Esophagus squamous epithelium (tissue), 5 donors: ENCODE data around the gene C2orf49. TPM values are rescaled to one million over a fixed set of nuclear protein-coding genes. Genes with fewer than 3 reads are reported as not detected.

Source experiments
- DNase-seq: peaks from one replicate; lab custom pipeline; 2025; lab: John Stamatoyannopoulos, UW
- H3K27ac ChIP-seq, 4 donors: fragments of 200-600 bp; sonication (generic); one replicate each; pipeline ENCODE4 v1.5.1; 2016 to 2019; ENCODE audit warnings: mild to moderate bottlenecking in 1 of 4
- H3K27me3 ChIP-seq, 4 donors: fragments of 200-600 bp; sonication (generic); 1 replicate in 3 of 4; 2 replicates in 1 of 4; pipeline versions ENCODE4 v1.5.1 to v1.6.0; 2017 to 2021; ENCODE audit warnings: antibody characterized with exemption in 1 of 4
- H3K36me3 ChIP-seq, 3 donors: fragments of 200-600 bp; sonication (generic); one replicate each; pipeline ENCODE4 v1.5.1; 2016 to 2019
- H3K4me1 ChIP-seq, 3 donors: fragments of 200-600 bp; sonication (generic); one replicate each; pipeline ENCODE4 v1.5.1; 2017 to 2019
- H3K4me3 ChIP-seq, 4 donors: fragments of 200-600 bp; sonication (generic); 1 replicate in 3 of 4; 2 replicates in 1 of 4; pipeline ENCODE4 v1.5.1; 2016 to 2019; ENCODE audit warnings: mild to moderate bottlenecking in 2 of 4, moderate library complexity in 1 of 4
- H3K9me3 ChIP-seq, 3 donors: fragments of 200-600 bp; sonication (generic); one replicate each; pipeline ENCODE4 v1.5.1; 2016 to 2019
- POLR2A ChIP-seq, 4 donors: fragments of 450-650 bp; IDR thresholded peaks; one replicate each; pipeline ENCODE4 v1.6.1; 2017; ENCODE audit warnings: antibody characterized with exemption in 4 of 4, mild to moderate bottlenecking in 4 of 4, moderate library complexity in 3 of 4
- WGBS, 2 donors: methylation state at CpG; one replicate each; pipeline ENCODE4 v1.1.5; 2018; 5-methylcytosine and 5-hydroxymethylcytosine counted together
- intact Hi-C: fragments of 100-400 bp; cut with DNase I; formaldehyde crosslinking; loops from one replicate; pipeline ENCODE4 v1.15.0; 2022
- total RNA-seq, 4 donors: library from RNA; depleted of rRNA; stranded (reverse); fragments of >200 nt; gene quantifications; one replicate each; pipeline ENCODE4 v1.1.0, GENCODE V29; 2016
- TF ChIP-seq, protein P1 (sequence below), 6 experiments: fragments of 450-650 bp in 4 of 6; fragments of 200-600 bp in 2 of 6; sonication (generic) in 2 of 6; IDR thresholded peaks; one replicate each; pipeline ENCODE4 v1.5.1; 2016 to 2019; ENCODE audit warnings: antibody characterized with exemption in 6 of 6, mild to moderate bottlenecking in 4 of 6, moderate library complexity in 4 of 6
- donor health status: DM: yes; HTN: yes; CAD: no.

The C2orf49 gene
- total RNA-seq, 4 donors from 2014 or later = 9.3 to 19.8 (median 12.4) TPM

DNA sequence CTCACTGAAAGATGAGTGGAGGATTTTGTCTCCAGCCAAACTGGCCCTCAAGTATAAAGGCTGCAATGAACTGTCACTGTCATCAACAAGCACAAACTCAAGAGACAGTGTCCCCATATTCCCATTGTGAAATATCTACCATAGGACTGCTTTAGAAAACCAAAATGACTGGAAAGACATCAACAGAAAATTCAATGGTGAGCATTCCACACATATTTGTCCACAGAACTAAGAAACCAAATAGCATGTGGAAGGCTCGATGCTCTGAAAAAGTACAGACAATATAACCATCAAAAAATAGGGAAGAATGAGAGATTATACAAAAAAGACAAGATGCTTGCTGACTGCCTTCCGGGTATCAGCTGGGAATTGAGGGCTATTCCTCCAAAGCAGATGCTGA, 45.4 kb upstream of the C2orf49 start:
- Histone ChIP-seq H3K4me3 (no peak overlapping the region), H3K9me3 (no peaks in the 10 kb centered on the region), H3K27ac (no peak overlapping the region), H3K4me1 (peaks cover 0 to 4% (median 0%) of the 10 kb centered on the region in 3 donors), H3K27me3 (no peaks in the 10 kb centered on the region), H3K36me3 (peaks cover 1 to 96% (median 2%) of the 10 kb centered on the region in 3 donors)
- intact Hi-C loops = no loop called here
- TF ChIP-seq, protein P1, sequence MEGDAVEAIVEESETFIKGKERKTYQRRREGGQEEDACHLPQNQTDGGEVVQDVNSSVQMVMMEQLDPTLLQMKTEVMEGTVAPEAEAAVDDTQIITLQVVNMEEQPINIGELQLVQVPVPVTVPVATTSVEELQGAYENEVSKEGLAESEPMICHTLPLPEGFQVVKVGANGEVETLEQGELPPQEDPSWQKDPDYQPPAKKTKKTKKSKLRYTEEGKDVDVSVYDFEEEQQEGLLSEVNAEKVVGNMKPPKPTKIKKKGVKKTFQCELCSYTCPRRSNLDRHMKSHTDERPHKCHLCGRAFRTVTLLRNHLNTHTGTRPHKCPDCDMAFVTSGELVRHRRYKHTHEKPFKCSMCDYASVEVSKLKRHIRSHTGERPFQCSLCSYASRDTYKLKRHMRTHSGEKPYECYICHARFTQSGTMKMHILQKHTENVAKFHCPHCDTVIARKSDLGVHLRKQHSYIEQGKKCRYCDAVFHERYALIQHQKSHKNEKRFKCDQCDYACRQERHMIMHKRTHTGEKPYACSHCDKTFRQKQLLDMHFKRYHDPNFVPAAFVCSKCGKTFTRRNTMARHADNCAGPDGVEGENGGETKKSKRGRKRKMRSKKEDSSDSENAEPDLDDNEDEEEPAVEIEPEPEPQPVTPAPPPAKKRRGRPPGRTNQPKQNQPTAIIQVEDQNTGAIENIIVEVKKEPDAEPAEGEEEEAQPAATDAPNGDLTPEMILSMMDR (IDR thresholded peaks at IDR 0.05) = no peak
- no peak for TF ChIP-seq POLR2A (IDR thresholded peaks at IDR 0.05)
- DNase-seq = no peak
- 80 to 92% methylated on average over 2 of the region's 2 CpGs for WGBS, 2 donors

DNA sequence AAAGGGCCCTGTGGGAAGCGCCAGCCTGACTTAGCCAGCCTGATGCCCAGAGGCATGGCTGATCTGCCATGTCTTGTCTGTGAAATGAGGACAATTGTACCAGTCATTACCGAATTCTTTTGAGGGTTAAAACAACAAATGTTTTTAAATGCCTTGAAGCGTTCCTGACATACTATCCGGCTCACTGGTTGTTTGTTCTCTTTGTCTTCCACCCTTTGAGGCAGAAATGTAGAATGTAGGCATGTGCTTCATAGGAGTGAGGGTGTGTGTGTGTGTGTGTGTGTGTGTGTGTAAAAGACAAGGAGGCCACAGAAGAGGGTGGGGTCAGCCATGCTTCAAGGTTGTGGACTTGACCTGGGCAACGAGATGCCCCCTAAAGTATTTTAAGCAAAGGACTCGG, 43.3 kb upstream of the C2orf49 start:
- no peak for DNase-seq
- intact Hi-C loops = no loop called here
- Histone ChIP-seq H3K4me1 (peaks cover 0 to 4% (median 0%) of the 10 kb centered on the region in 3 donors), H3K4me3 (no peak overlapping the region), H3K27ac (no peak overlapping the region), H3K36me3 (peaks cover 10 to 96% (median 12%) of the 10 kb centered on the region in 3 donors), H3K27me3 (no peaks in the 10 kb centered on the region), H3K9me3 (no peaks in the 10 kb centered on the region)
- TF ChIP-seq, protein P1 (IDR thresholded peaks at IDR 0.05) = no peak
- TF ChIP-seq POLR2A (IDR thresholded peaks at IDR 0.05) = no peak
- WGBS, 2 donors = 52 to 67% methylated on average over 6 of the region's 6 CpGs

DNA sequence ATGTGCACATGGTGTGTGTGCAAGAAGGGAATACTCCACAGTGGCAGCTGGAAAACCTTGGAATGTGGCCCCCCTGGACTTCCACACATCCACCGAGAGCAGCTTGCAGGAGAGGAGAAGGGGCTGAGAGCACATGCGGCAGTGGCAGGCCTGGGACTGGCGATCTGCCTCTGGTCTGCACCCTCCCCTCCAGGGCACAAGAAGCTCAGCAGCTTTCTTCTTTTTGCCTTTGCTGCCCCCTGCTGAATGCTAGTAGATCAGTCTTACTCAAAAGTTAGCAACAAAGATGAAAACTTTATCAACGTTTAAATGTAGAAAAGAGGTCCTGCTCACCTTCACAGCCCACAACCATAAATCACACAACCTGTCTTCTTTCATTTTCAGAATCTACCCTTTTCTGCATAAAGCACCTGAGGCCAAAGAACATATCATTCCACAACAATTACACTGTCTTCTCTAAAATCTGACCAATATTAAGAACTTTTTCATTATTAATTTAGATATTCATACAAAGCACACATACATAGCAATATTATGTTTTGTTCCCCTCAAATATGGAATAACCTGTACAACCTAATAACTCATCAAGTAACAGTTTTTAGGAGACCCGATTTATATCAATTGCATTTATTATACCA, 42.4 kb upstream of the C2orf49 start:
- TF ChIP-seq, protein P1 (IDR thresholded peaks at IDR 0.05) = peak; percentile 11 to 50 (median 26)
- no peak for TF ChIP-seq POLR2A (IDR thresholded peaks at IDR 0.05)
- intact Hi-C loops = no loop called here
- Histone ChIP-seq H3K36me3 (peaks cover 10 to 95% (median 12%) of the 10 kb centered on the region in 3 donors), H3K27me3 (no peaks in the 10 kb centered on the region), H3K27ac (no peak overlapping the region), H3K4me1 (peaks cover 0 to 4% (median 0%) of the 10 kb centered on the region in 3 donors), H3K9me3 (no peaks in the 10 kb centered on the region), H3K4me3 (no peak overlapping the region)
- DNase-seq = no peak
- 23 to 31% methylated on average over 5 of the region's 5 CpGs for WGBS, 2 donors

DNA sequence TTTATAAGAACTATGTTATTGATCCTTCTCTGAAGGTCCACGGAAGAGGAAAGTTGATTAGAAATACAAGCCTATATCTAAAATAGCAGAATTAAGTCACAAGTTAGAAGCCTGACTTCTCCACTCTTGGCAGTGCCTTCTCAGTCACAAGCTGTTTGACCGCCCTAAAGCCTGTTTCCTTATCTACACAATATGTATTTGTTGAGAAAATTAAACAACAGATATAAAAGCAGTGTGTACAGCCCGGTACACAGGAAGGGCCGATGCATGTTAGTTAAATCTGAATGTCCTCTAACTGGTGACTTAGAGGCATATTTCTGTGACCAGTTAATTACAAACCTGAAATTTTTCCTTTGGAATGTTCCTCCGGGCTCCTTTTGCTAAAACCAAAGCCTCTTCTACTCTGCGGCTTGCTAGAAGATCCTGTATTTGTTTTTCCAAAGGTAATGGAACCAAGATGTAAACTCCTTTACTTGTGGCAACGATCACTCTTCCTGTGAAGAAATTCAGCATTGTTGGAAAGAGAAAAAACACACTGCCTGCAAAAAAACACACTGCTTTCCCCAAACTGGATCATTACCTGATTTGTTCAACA, 41.2 kb upstream of the C2orf49 start:
- no peak for TF ChIP-seq POLR2A (IDR thresholded peaks at IDR 0.05)
- TF ChIP-seq, protein P1 (IDR thresholded peaks at IDR 0.05) = no peak

DNA sequence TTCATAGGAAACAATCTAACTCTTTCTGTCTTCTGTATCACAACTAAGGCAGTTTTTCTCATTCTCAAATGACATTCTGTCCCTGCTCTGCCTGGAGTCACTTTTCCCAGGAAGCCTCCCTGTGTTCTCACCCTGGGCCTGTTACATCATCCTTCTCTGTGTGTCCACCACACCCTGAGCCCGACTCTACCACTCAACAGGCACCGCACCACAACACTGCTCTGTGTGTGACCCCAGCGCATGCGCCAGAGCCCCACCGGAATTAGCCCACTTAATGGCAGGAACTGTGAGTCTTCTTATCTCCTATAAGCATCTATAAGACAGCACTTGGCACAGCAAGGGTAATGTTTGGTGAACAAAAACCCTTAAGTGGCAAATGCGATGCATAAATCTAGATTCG, 40.1 kb upstream of the C2orf49 start:
- TF ChIP-seq, protein P1 (IDR thresholded peaks at IDR 0.05) = no peak
- no peak for TF ChIP-seq POLR2A (IDR thresholded peaks at IDR 0.05)
- Histone ChIP-seq H3K9me3 (no peaks in the 10 kb centered on the region), H3K27me3 (no peaks in the 10 kb centered on the region), H3K36me3 (peaks cover 10 to 74% (median 12%) of the 10 kb centered on the region in 3 donors), H3K4me3 (no peak overlapping the region), H3K27ac (no peak overlapping the region), H3K4me1 (peaks cover 0 to 4% (median 0%) of the 10 kb centered on the region in 3 donors)
- intact Hi-C loops = no loop called here
- WGBS, 2 donors = 84 to 87% methylated on average over 6 to 7 of the region's 7 CpGs
- no peak for DNase-seq

More for the DNA sequence above, 41.2 kb upstream of the C2orf49 start:
- H3K4me3 ChIP-seq = no peak overlapping the region
- intact Hi-C loops = no loop called here
- H3K4me1 ChIP-seq = peaks cover 0 to 4% (median 0%) of the 10 kb centered on the region in 3 donors
- H3K27me3 ChIP-seq = no peaks in the 10 kb centered on the region
- no peak for DNase-seq
- 78 to 87% methylated on average over 7 of the region's 7 CpGs for WGBS, 2 donors
- H3K36me3 ChIP-seq = peaks cover 10 to 85% (median 12%) of the 10 kb centered on the region in 3 donors
- H3K27ac ChIP-seq = no peak overlapping the region
- H3K9me3 ChIP-seq = no peaks in the 10 kb centered on the region
